ENCODE measurements around the gene STPG4.

The STPG4 gene

GRCh38 chr2:47038656-47039488 lies 116.2 kb downstream of the STPG4 start:
- H4K20me1 ChIP-seq (ENCODE audit: insufficient read depth) = no peaks in the 10 kb centered on the region

GRCh38 chr2:47037678-47038077 lies 117.4 kb downstream of the STPG4 start:
- Histone ChIP-seq H3K27me3 (ENCODE audit: insufficient read depth, low read depth) (no peaks in the 10 kb centered on the region), H3K4me1 (ENCODE audit: low read depth, poor library complexity, severe bottlenecking) (no peaks in the 10 kb centered on the region), H3K79me2 (ENCODE audit: insufficient read depth, low read depth) (no peaks in the 10 kb centered on the region), H3K4me2 (no peak overlapping the region), H3K27ac (no peak overlapping the region), H3K36me3 (ENCODE audit: insufficient read depth) (no peaks in the 10 kb centered on the region), H4K20me1 (ENCODE audit: insufficient read depth) (no peaks in the 10 kb centered on the region), H3K4me3 (IDR thresholded peaks at IDR 0.05; ENCODE audit: insufficient read depth, low read depth, low read length) (no peak overlapping the region), H3K9ac (no peak overlapping the region), H2AFZ (ENCODE audit: low read depth) (no peak overlapping the region)
- no peak for TF ChIP-seq CTCF (conservative IDR thresholded peaks at IDR 0.05; ENCODE audit: low read depth, low read length)

More at GRCh38 chr2:47038656-47039488, 116.2 kb downstream of the STPG4 start:
- H3K27ac ChIP-seq = no peak overlapping the region
- no peaks in the 10 kb centered on the region for H3K27me3 ChIP-seq (ENCODE audit: insufficient read depth, low read depth)
- no peak overlapping the region for H3K9ac ChIP-seq
- H2AFZ ChIP-seq (ENCODE audit: low read depth) = no peak overlapping the region
- TF ChIP-seq CTCF (conservative IDR thresholded peaks at IDR 0.05; ENCODE audit: low read depth, low read length) = no peak
- H3K4me1 ChIP-seq (ENCODE audit: low read depth, poor library complexity, severe bottlenecking) = peaks cover 10% of the 10 kb centered on the region
- no peaks in the 10 kb centered on the region for H3K79me2 ChIP-seq (ENCODE audit: insufficient read depth, low read depth)
- H3K36me3 ChIP-seq (ENCODE audit: insufficient read depth) = no peaks in the 10 kb centered on the region
- no peak overlapping the region for H3K4me3 ChIP-seq (IDR thresholded peaks at IDR 0.05; ENCODE audit: insufficient read depth, low read depth, low read length)
- no peak overlapping the region for H3K4me2 ChIP-seq

All from KMS-11 (cell line).